ENCODE results near the gene DISC1. TPM values are rescaled to one million over a fixed set of nuclear protein-coding genes. Genes with fewer than 3 reads are reported as not detected.

DISC1 gene
- polyA plus RNA-seq, 3 donors: 5.5 to 14.7 (median 5.8) TPM

GRCh38 chr1:231964961-231965360 lies 338.4 kb downstream of the DISC1 start:
- Mint-ChIP-seq H3K4me1 (peaks cover 30% of the 10 kb centered on the region), H3K27me3 (ENCODE audit: low read depth in 3 of 3) (no peaks in the 10 kb centered on the region)
- peaks cover 28 to 29% of the 10 kb centered on the region in 2 donors for H3K4me1 ChIP-seq (ENCODE audit: control insufficient read depth in 1 of 2, insufficient read depth in 2 of 2, low read length in 2 of 2)

GRCh38 chr1:231965615-231966014 lies 339.0 kb downstream of the DISC1 start:
- peaks cover 0 to 3% (median 0%) of the 10 kb centered on the region in 7 donors for H3K9me3 Mint-ChIP-seq
- H3K27ac Mint-ChIP-seq: peak overlapping the region; percentile 51 to 86 (median 81)
- Histone ChIP-seq H2AFZ (ENCODE audit: insufficient read depth, low read depth, low read length, poor library complexity, severe bottlenecking) (no peak overlapping the region), H4K20me1 (ENCODE audit: insufficient read depth, low read length) (no peaks in the 10 kb centered on the region), H3K4me1 (ENCODE audit: control insufficient read depth in 1 of 2, insufficient read depth in 2 of 2, low read length in 2 of 2) (peaks cover 33 to 35% of the 10 kb centered on the region in 2 donors), H3K79me2 (ENCODE audit: insufficient read depth, low read length) (peaks cover 3% of the 10 kb centered on the region), H3K4me3 (replicated peaks in 1 of 3; ENCODE audit: low read depth in 2 of 3, low read length in 3 of 3) (no peak overlapping the region), H3K36me3 (replicated peaks in 1 of 2; ENCODE audit: control insufficient read depth in 1 of 2, insufficient read depth in 2 of 2, low read length in 2 of 2) (peaks cover 5 to 36% of the 10 kb centered on the region in 2 donors), H3K9ac (ENCODE audit: insufficient read depth, low read length, poor library complexity, severe bottlenecking) (no peak overlapping the region), H3K4me2 (replicated peaks; ENCODE audit: extremely low read depth, low read length, poor library complexity, severe bottlenecking) (no peak overlapping the region), H3K27ac (ENCODE audit: low read depth in 1 of 2, low read length in 2 of 2) (peak overlapping the region in 1 of 2 donors; percentile 50), H3K27me3 (ENCODE audit: control insufficient read depth in 2 of 2, insufficient read depth in 2 of 2, low read length in 2 of 2) (no peaks in the 10 kb centered on the region), H3K9me3 (replicated peaks in 1 of 2; ENCODE audit: control insufficient read depth in 1 of 2, insufficient read depth in 1 of 2, low read length in 2 of 2) (no peaks in the 10 kb centered on the region)
- peaks cover 41 to 55% of the 10 kb centered on the region in 2 donors for H3K36me3 Mint-ChIP-seq
- no peak for DNase-seq
- H3K4me3 Mint-ChIP-seq: no peak overlapping the region
- intact Hi-C loops (cut with micrococcal nuclease): no loop called here
- no peak for TF ChIP-seq CTCF (IDR thresholded peaks at IDR 0.05)
- WGBS (ENCODE audit: insufficient coverage): 80% methylated on average over 1 of the region's 2 CpGs
- H3K27me3 Mint-ChIP-seq (ENCODE audit: low read depth in 3 of 3): no peaks in the 10 kb centered on the region
- peaks cover 36% of the 10 kb centered on the region for H3K4me1 Mint-ChIP-seq

More at GRCh38 chr1:231964961-231965360, 338.4 kb downstream of the DISC1 start:
- peaks cover 46 to 62% of the 10 kb centered on the region in 2 donors for H3K36me3 Mint-ChIP-seq
- peaks cover 0 to 3% (median 0%) of the 10 kb centered on the region in 7 donors for H3K9me3 Mint-ChIP-seq
- TF ChIP-seq CTCF (IDR thresholded peaks at IDR 0.05): no peak
- peaks cover 3% of the 10 kb centered on the region for H3K79me2 ChIP-seq (ENCODE audit: insufficient read depth, low read length)
- peak overlapping the region; percentile 51 to 86 (median 81) for H3K27ac Mint-ChIP-seq
- H3K27ac ChIP-seq (ENCODE audit: low read depth in 1 of 2, low read length in 2 of 2): peak overlapping the region in 1 of 2 donors; percentile 50
- H3K4me3 Mint-ChIP-seq: no peak overlapping the region
- intact Hi-C loops (cut with micrococcal nuclease): no loop called here
- no peaks in the 10 kb centered on the region for H3K9me3 ChIP-seq (replicated peaks in 1 of 2; ENCODE audit: control insufficient read depth in 1 of 2, insufficient read depth in 1 of 2, low read length in 2 of 2)
- DNase-seq: peak; percentile 21 to 50 (median 35)
- no peak overlapping the region for H2AFZ ChIP-seq (ENCODE audit: insufficient read depth, low read depth, low read length, poor library complexity, severe bottlenecking)
- H3K4me3 ChIP-seq (replicated peaks in 1 of 3; ENCODE audit: low read depth in 2 of 3, low read length in 3 of 3): no peak overlapping the region
- no peak overlapping the region for H3K9ac ChIP-seq (ENCODE audit: insufficient read depth, low read length, poor library complexity, severe bottlenecking)
- no peaks in the 10 kb centered on the region for H4K20me1 ChIP-seq (ENCODE audit: insufficient read depth, low read length)
- no peak overlapping the region for H3K4me2 ChIP-seq (replicated peaks; ENCODE audit: extremely low read depth, low read length, poor library complexity, severe bottlenecking)
- H3K27me3 ChIP-seq (ENCODE audit: control insufficient read depth in 2 of 2, insufficient read depth in 2 of 2, low read length in 2 of 2): no peaks in the 10 kb centered on the region
- peaks cover 11 to 43% of the 10 kb centered on the region in 2 donors for H3K36me3 ChIP-seq (replicated peaks in 1 of 2; ENCODE audit: control insufficient read depth in 1 of 2, insufficient read depth in 2 of 2, low read length in 2 of 2)

All from CD14-positive monocyte (primary cell).